Measurements from ENCODE around the gene SRSF5. TPM values are rescaled to one million over a fixed set of nuclear protein-coding genes. Genes with fewer than 3 reads are reported as not detected.
A peak's percentile ranks its signal among the peaks of the same experiment; 100 is the strongest.

The SRSF5 gene
- total and polyA plus RNA-seq, 2 of the 13 experiments (the other 11 are each of a cell fraction or from before 2014, with no cell fraction given): 189 to 277 TPM

DNA sequence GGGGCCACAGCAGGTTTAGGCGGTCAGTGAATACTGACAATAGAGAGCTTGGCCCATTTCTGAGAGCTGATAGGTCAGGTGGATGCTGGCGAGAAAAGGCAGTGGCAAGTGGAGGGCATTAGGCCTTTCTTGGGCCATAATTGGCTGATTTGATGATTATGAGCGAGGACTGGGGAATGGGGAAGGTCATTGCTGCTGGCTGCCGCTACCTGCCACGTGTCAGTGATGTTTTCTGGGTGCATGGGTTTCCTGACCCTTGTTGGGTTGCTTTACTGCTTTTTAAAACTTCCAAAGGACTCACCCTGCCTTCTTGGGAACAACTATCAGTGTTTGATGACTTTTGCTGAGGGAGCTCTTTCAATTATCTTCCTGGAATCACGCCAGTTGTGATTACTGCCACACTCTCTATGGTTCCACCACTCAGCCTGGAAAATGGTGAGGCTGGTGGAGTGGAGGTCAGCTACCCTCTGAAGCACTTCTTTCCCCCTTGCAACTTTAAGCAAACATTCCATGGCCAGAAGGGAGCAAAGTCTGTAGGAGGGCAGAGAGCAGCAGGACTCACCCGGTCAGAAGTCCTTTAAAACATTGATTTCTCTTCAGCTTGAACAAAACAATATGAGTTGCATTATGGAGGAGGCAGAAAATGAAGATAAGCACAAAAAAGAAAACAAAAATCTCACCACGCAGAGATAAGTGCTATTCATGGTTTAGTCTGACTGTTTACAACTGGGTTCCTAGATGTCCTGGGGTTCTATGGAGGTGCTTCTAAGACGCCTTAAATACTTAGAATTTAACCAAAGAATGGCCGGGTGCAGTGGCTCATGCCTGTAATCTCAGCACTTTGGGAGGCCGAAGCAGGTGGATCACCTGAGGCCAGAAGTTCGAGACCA lies 42.2 kb downstream of the SRSF5 start (continued):
- TF ChIP-seq ZHX1 (CRISPR knock-in tag; IDR thresholded peaks at IDR 0.05; ENCODE audit: low read depth) (peak; percentile 57; the same call in 1 of the 2 replicates), ZNF431 (CRISPR knock-in tag; IDR thresholded peaks at IDR 0.05; ENCODE audit: borderline replicate concordance, low read depth) (0 out of 2 replicates have a peak, but pooled peaks have one; percentile 50), CSRNP2 (CRISPR knock-in tag; conservative IDR thresholded peaks at IDR 0.05; ENCODE audit: low read depth) (no peak), TCF7L2 (IDR thresholded peaks at IDR 0.05; ENCODE audit: low read depth, low read length) (no peak), IRX3 (CRISPR knock-in tag; IDR thresholded peaks at IDR 0.05; ENCODE audit: borderline replicate concordance, low read depth) (no peak), ZNF496 (CRISPR knock-in tag; IDR thresholded peaks at IDR 0.05; ENCODE audit: insufficient replicate concordance) (no peak), THAP11 (CRISPR knock-in tag; IDR thresholded peaks at IDR 0.05) (peak; percentile 40; the same call in 1 of the 2 replicates), NFYC (CRISPR knock-in tag; IDR thresholded peaks at IDR 0.05) (no peak), ADNP (CRISPR knock-in tag; IDR thresholded peaks at IDR 0.05) (no peak; the same call in 1 of the 2 replicates), MTF2 (CRISPR knock-in tag; IDR thresholded peaks at IDR 0.05; ENCODE audit: borderline replicate concordance) (no peak), FOSL2 (CRISPR knock-in tag; IDR thresholded peaks at IDR 0.05) (peak; percentile 64), PRPF4 (IDR thresholded peaks at IDR 0.05; ENCODE audit: low read depth, low read length, poor library complexity, severe bottlenecking) (no peak), DPF2 (CRISPR knock-in tag; IDR thresholded peaks at IDR 0.05; ENCODE audit: borderline replicate concordance, low read depth) (peak; percentile 79), ZNF775 (CRISPR knock-in tag; IDR thresholded peaks at IDR 0.05; ENCODE audit: borderline replicate concordance) (no peak), REPIN1 (CRISPR knock-in tag; IDR thresholded peaks at IDR 0.05; ENCODE audit: borderline replicate concordance, low read depth) (peak; percentile 86), AKAP8 (CRISPR knock-in tag; IDR thresholded peaks at IDR 0.05) (no peak), KDM5B (CRISPR knock-in tag; IDR thresholded peaks at IDR 0.05; ENCODE audit: borderline replicate concordance) (no peak; the same call in 1 of the 2 replicates), ZBTB25 (CRISPR knock-in tag; IDR thresholded peaks at IDR 0.05) (0 out of 2 replicates have a peak, but pooled peaks have one; percentile 28), SIN3A (IDR thresholded peaks at IDR 0.05; ENCODE audit: borderline replicate concordance, low read depth, low read length) (no peak), ZKSCAN5 (CRISPR knock-in tag; IDR thresholded peaks at IDR 0.05) (no peak), SP140L (CRISPR knock-in tag; IDR thresholded peaks at IDR 0.05; ENCODE audit: borderline replicate concordance) (no peak)
- TF ChIP-seq, protein P1, sequence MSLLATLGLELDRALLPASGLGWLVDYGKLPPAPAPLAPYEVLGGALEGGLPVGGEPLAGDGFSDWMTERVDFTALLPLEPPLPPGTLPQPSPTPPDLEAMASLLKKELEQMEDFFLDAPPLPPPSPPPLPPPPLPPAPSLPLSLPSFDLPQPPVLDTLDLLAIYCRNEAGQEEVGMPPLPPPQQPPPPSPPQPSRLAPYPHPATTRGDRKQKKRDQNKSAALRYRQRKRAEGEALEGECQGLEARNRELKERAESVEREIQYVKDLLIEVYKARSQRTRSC (CRISPR knock-in tag; IDR thresholded peaks at IDR 0.05; ENCODE audit: low read depth): no peak

Data from HepG2 (cell line).